IMR-90 (cell line): ENCODE measurements around the gene SIK3. TPM values are rescaled to one million over a fixed set of nuclear protein-coding genes. Genes with fewer than 3 reads are reported as not detected.
A peak's percentile ranks its signal among the peaks of the same experiment; 100 is the strongest.

Experiments used
- ATAC-seq: fragments of 200-7000 bp; cut with Tn5 transposase; 2 replicates; pipeline ENCODE4 v1.9.1; 2020; ENCODE audit warnings: low read depth, mild to moderate bottlenecking, moderate library complexity
- BruUV-seq: library from RNA; stranded (reverse); fragments of 400-500 nt; replicated peaks from 2 replicates; lab custom pipeline; 2021; lab: Mats Ljungman, UMichigan
- CTCF ChIA-PET: fragments of 300-600 bp; formaldehyde crosslinking; extraction: SDS; loops from one replicate; lab custom pipeline; 2021; ENCODE audit warnings: antibody characterized with exemption; lab: Yijun Ruan, JAX
- POLR2A ChIA-PET: fragments of 300-600 bp; sonication (Branson Sonifier 250); formaldehyde crosslinking; loops from one replicate; lab custom pipeline; 2022; ENCODE audit warnings: antibody characterized with exemption; ENCODE audit not compliant: unreplicated experiment; lab: Charles Lee
- DNase-seq: peaks from one replicate; pipeline ENCODE4 v3.0.0; 2013
- H2AFZ ChIP-seq: replicated peaks from 2 replicates; pipeline ENCODE3; 2013; ENCODE audit warnings: low read length, mild to moderate bottlenecking; ENCODE audit not compliant: poor library complexity
- H2AK5ac ChIP-seq: 2 replicates; pipeline ENCODE4 v1.6.1; 2013; ENCODE audit warnings: low read depth, low read length, inconsistent platforms
- H2AK9ac ChIP-seq: replicated peaks from 2 replicates; pipeline ENCODE3; 2013; ENCODE audit warnings: mild to moderate bottlenecking, low read depth, low read length, moderate library complexity; ENCODE audit not compliant: poor library complexity
- H2BK120ac ChIP-seq: 2 replicates; pipeline ENCODE4 v1.6.1; 2013; ENCODE audit warnings: low read depth, low read length, inconsistent platforms
- H2BK15ac ChIP-seq: 3 replicates; pipeline ENCODE4 v1.6.1; 2013; ENCODE audit warnings: low read depth, low read length, inconsistent platforms
- H2BK20ac ChIP-seq: 2 replicates; pipeline ENCODE4 v1.6.1; 2013; ENCODE audit warnings: low read depth, mild to moderate bottlenecking, inconsistent platforms, low read length, moderate library complexity
- H2BK5ac ChIP-seq: 2 replicates; pipeline ENCODE4 v1.6.1; 2013; ENCODE audit warnings: mild to moderate bottlenecking, low read depth, low read length, inconsistent platforms; ENCODE audit not compliant: poor library complexity, severe bottlenecking
- H3K14ac ChIP-seq: replicated peaks from 2 replicates; pipeline ENCODE4 v1.6.1; 2013; ENCODE audit warnings: low read depth, low read length, inconsistent platforms
- H3K18ac ChIP-seq: 2 replicates; pipeline ENCODE4 v1.6.1; 2013; ENCODE audit warnings: low read depth, low read length, control low read depth
- H3K23ac ChIP-seq: 2 replicates; pipeline ENCODE4 v1.6.1; 2013; ENCODE audit warnings: low read depth, low read length, inconsistent platforms
- H3K27ac ChIP-seq: 2 replicates; pipeline ENCODE4 v1.5.1; 2013; ENCODE audit warnings: mild to moderate bottlenecking, control low read depth, low read length; ENCODE audit not compliant: insufficient read depth
- H3K27me3 ChIP-seq: 2 replicates; pipeline ENCODE4 v1.6.1; 2013; ENCODE audit warnings: low read length; ENCODE audit not compliant: control insufficient read depth, insufficient read depth
- H3K36me3 ChIP-seq: 2 replicates; pipeline ENCODE4 v1.6.1; 2013; ENCODE audit warnings: low read length, mixed read lengths; ENCODE audit not compliant: control insufficient read depth, insufficient read depth
- H3K4ac ChIP-seq: 2 replicates; pipeline ENCODE4 v1.6.1; 2013; ENCODE audit warnings: low read depth, low read length, inconsistent platforms
- H3K4me1 ChIP-seq: 2 replicates; pipeline ENCODE4 v1.6.1; 2013; ENCODE audit warnings: low read length, mixed read lengths; ENCODE audit not compliant: control insufficient read depth, insufficient read depth
- H3K4me2 ChIP-seq: 2 replicates; pipeline ENCODE4 v1.6.1; 2013; ENCODE audit warnings: low read depth, mild to moderate bottlenecking, control low read depth, low read length, moderate library complexity
- H3K4me3 ChIP-seq: 2 replicates; pipeline ENCODE4 v1.5.1; 2013; ENCODE audit warnings: low read depth, mild to moderate bottlenecking, control low read depth, low read length, moderate library complexity; ENCODE audit not compliant: insufficient read depth
- H3K56ac ChIP-seq: 2 replicates; pipeline ENCODE4 v1.6.1; 2013; ENCODE audit warnings: low read length, inconsistent platforms; ENCODE audit not compliant: insufficient read depth; ENCODE audit errors: extremely low read depth
- H3K79me1 ChIP-seq, 2 experiments: 2 replicates each; pipeline ENCODE4 v1.6.1; 2013; ENCODE audit warnings: low read length in 2 of 2, inconsistent platforms in 1 of 2, low read depth in 1 of 2
- H3K9ac ChIP-seq: 2 replicates; pipeline ENCODE4 v1.6.1; 2013; ENCODE audit warnings: low read depth, low read length, control low read depth
- H3K9me1 ChIP-seq: 2 replicates; pipeline ENCODE4 v1.6.1; 2013; ENCODE audit warnings: low read length, inconsistent platforms; ENCODE audit not compliant: insufficient read depth
- H3K9me3 ChIP-seq: 2 replicates; pipeline ENCODE4 v1.6.1; 2013; ENCODE audit warnings: low read length; ENCODE audit not compliant: control insufficient read depth, insufficient read depth
- H4K20me1 ChIP-seq: 2 replicates; pipeline ENCODE4 v1.6.1; 2013; ENCODE audit warnings: low read length, inconsistent platforms; ENCODE audit not compliant: insufficient read depth
- H4K5ac ChIP-seq: 2 replicates; pipeline ENCODE4 v1.6.1; 2013; ENCODE audit warnings: mild to moderate bottlenecking, low read depth, low read length, control low read depth
- H4K8ac ChIP-seq, 2 experiments: 2 replicates each; pipeline ENCODE4 v1.6.1; 2013; ENCODE audit warnings: low read depth in 2 of 2, low read length in 2 of 2, control low read depth in 1 of 2, inconsistent platforms in 1 of 2
- H4K91ac ChIP-seq: 2 replicates; pipeline ENCODE4 v1.6.1; 2013; ENCODE audit warnings: low read depth, low read length, inconsistent platforms; ENCODE audit not compliant: insufficient read depth
- BHLHE40 ChIP-seq: fragments of 150-350 bp; IDR thresholded peaks from 2 replicates; pipeline ENCODE4 v1.6.1; 2016; ENCODE audit warnings: mild to moderate bottlenecking, low read depth, low read length
- CEBPB ChIP-seq: IDR thresholded peaks from 2 replicates; pipeline ENCODE4 v1.6.1; 2012; ENCODE audit warnings: low read depth, low read length, improper control_type of control experiment
- CHD1 ChIP-seq: IDR thresholded peaks from 2 replicates; pipeline ENCODE4 v1.6.1; 2012; ENCODE audit warnings: low read depth, low read length, improper control_type of control experiment
- CTCF ChIP-seq: conservative IDR thresholded peaks from 2 replicates; pipeline ENCODE4 v1.5.1; 2012; ENCODE audit warnings: mild to moderate bottlenecking, low read depth, low read length, improper control_type of control experiment
- ELK1 ChIP-seq: fragments of 150-350 bp; IDR thresholded peaks from 2 replicates; pipeline ENCODE4 v1.6.1; 2016; ENCODE audit warnings: low read depth, mild to moderate bottlenecking, low read length, moderate library complexity, borderline replicate concordance
- FOS ChIP-seq: fragments of 150-350 bp; IDR thresholded peaks from 2 replicates; pipeline ENCODE4 v1.6.1; 2016; ENCODE audit warnings: low read depth, low read length
- MAFK ChIP-seq: IDR thresholded peaks from 2 replicates; pipeline ENCODE4 v1.6.1; 2012; ENCODE audit warnings: low read depth, low read length, improper control_type of control experiment
- MAZ ChIP-seq: IDR thresholded peaks from 2 replicates; pipeline ENCODE4 v1.6.1; 2012; ENCODE audit warnings: low read depth, mild to moderate bottlenecking, low read length, improper control_type of control experiment, moderate library complexity, borderline replicate concordance
- MXI1 ChIP-seq: IDR thresholded peaks from 2 replicates; pipeline ENCODE4 v1.6.1; 2012; ENCODE audit warnings: low read depth, mild to moderate bottlenecking, low read length, moderate library complexity, borderline replicate concordance
- NFE2L2 ChIP-seq: fragments of 150-350 bp; IDR thresholded peaks from 2 replicates; pipeline ENCODE4 v1.6.1; 2016; ENCODE audit warnings: low read depth, mild to moderate bottlenecking, low read length
- RAD21 ChIP-seq: IDR thresholded peaks from 2 replicates; pipeline ENCODE4 v1.6.1; 2012; ENCODE audit warnings: low read length, improper control_type of control experiment
- RCOR1 ChIP-seq: IDR thresholded peaks from 2 replicates; pipeline ENCODE4 v1.6.1; 2012; ENCODE audit warnings: mild to moderate bottlenecking, low read length, improper control_type of control experiment; ENCODE audit not compliant: insufficient replicate concordance
- SMC3 ChIP-seq: fragments of 150-350 bp; IDR thresholded peaks from 2 replicates; pipeline ENCODE4 v1.6.1; 2016; ENCODE audit warnings: low read depth, mild to moderate bottlenecking, antibody characterized with exemption, low read length, moderate library complexity
- USF2 ChIP-seq: fragments of 150-350 bp; IDR thresholded peaks from 2 replicates; pipeline ENCODE4 v1.6.1; 2017; ENCODE audit warnings: mild to moderate bottlenecking, antibody characterized with exemption, low read length, low read depth
- WGBS, 2 experiments: methylation state at CpG; one replicate each; pipeline versions ENCODE4 v1.1.5 to v1.1.7; 2013; ENCODE audit warnings: missing lambda C conversion rate in 2 of 2; ENCODE audit not compliant: insufficient read length in 1 of 2; ENCODE audit errors: extremely low coverage in 2 of 2; 5-methylcytosine and 5-hydroxymethylcytosine counted together
- dilution Hi-C: fragments of 300-500 bp; cut with HindIII; formaldehyde crosslinking; loops from one replicate; pipeline ENCODE4 v1.14.3; 2018; ENCODE audit warnings: low sequenced_read_pairs; ENCODE audit not compliant: unreplicated experiment
- in situ Hi-C: fragments of 300-500 bp; cut with MboI; formaldehyde crosslinking; loops from 3 replicates; pipeline ENCODE4 v1.14.3; 2019; ENCODE audit warnings: low sequenced_read_pairs, inconsistent platforms, mixed read lengths
- intact Hi-C: fragments of 100-400 bp; cut with micrococcal nuclease; formaldehyde crosslinking; loops from 2 replicates; pipeline ENCODE4 v1.10.0; 2022
- polyA plus RNA-seq, 3 experiments: library from polyadenylated mRNA; depleted of rRNA; stranded (reverse); fragments of >200 nt; gene quantifications; 2 replicates each; pipeline ENCODE4 v1.2.3, GENCODE V29; 2012; ENCODE audit warnings: low replicate concordance in 1 of 3
- total RNA-seq: library from RNA; depleted of rRNA; stranded (reverse); fragments of >200 nt; gene quantifications from 2 replicates; pipeline ENCODE4 v1.2.3, GENCODE V29; 2012

SIK3 gene
- total and polyA plus RNA-seq, 2 of the 4 experiments (the other 2 are of a cell fraction) = 8.2 to 9.1 TPM

- TF ChIP-seq CEBPB (no peak), MAFK (no peak), NFE2L2 (no peak), ELK1 (no peak), MXI1 (no peak), FOS (no peak), RCOR1 (no peak), RAD21 (no peak), CTCF (no peak), CHD1 (no peak), SMC3 (no peak), USF2 (no peak), MAZ (no peak), BHLHE40 (no peak)
- no peak overlapping the region for H2BK5ac ChIP-seq
- dilution Hi-C loops (no loop called here), intact Hi-C loops (no loop called here), in situ Hi-C loops (no loop called here)
- WGBS, 2 experiments = no CpG with 5 or more reads among the region's 2 CpGs
- no peak overlapping the region for H4K8ac ChIP-seq
- peak; percentile 67 for ATAC-seq
- H3K4me3 ChIP-seq = no peak overlapping the region
- peaks cover 9 to 22% of the 10 kb centered on the region in 2 experiments; a peak in 3 of 4 replicates for H3K79me1 ChIP-seq
- H3K36me3 ChIP-seq = no peaks in the 10 kb centered on the region
- no peak overlapping the region for H4K91ac ChIP-seq
- no peaks in the 10 kb centered on the region for H3K27me3 ChIP-seq
- peak; percentile 48 for DNase-seq
- no peak overlapping the region for H4K5ac ChIP-seq
- H3K4ac ChIP-seq = no peak overlapping the region
- BruUV-seq = no TSS peak
- ChIA-PET POLR2A (no interaction called here), CTCF (no interaction called here)
- no peak overlapping the region; the same call in 1 of the 2 replicates for H2AK5ac ChIP-seq
- peaks cover 15% of the 10 kb centered on the region for H3K4me1 ChIP-seq
- H2AK9ac ChIP-seq = no peak overlapping the region
- no peak overlapping the region for H2BK120ac ChIP-seq
- H3K56ac ChIP-seq = no peak overlapping the region
- H3K18ac ChIP-seq = no peak overlapping the region
- H2AFZ ChIP-seq = no peak overlapping the region
- H3K23ac ChIP-seq = no peak overlapping the region
- H3K14ac ChIP-seq = peak overlapping the region; percentile 3
- no peaks in the 10 kb centered on the region for H3K9me3 ChIP-seq
- peaks cover 3% of the 10 kb centered on the region; the same call in 1 of the 2 replicates for H4K20me1 ChIP-seq
- no peak overlapping the region for H3K9ac ChIP-seq
- peaks cover 2% of the 10 kb centered on the region; the same call in 1 of the 2 replicates for H3K9me1 ChIP-seq
- no peak overlapping the region for H2BK15ac ChIP-seq
- H3K27ac ChIP-seq = no peak overlapping the region; the same call in 1 of the 2 replicates
- no peak overlapping the region for H2BK20ac ChIP-seq
- H3K4me2 ChIP-seq = no peak overlapping the region
Observed at GRCh38 chr11:116910378-116910777, 187.8 kb downstream of the SIK3 start.
